HCT116 (cell line): ENCODE results near the gene ARHGAP45. TPM values are rescaled to one million over a fixed set of nuclear protein-coding genes. Genes with fewer than 3 reads are reported as not detected.

Source experiments
- ATAC-seq: fragments of 200-7000 bp; cut with Tn5 transposase; 2 replicates; pipeline ENCODE4 v1.9.1; 2020; ENCODE audit warnings: mild to moderate bottlenecking, moderate library complexity
- BruUV-seq: library from RNA; stranded (reverse); fragments of 400-500 nt; replicated peaks from 2 replicates; lab custom pipeline; 2021; lab: Mats Ljungman, UMichigan
- CTCF ChIA-PET: fragments of 300-600 bp; sonication (Branson Sonifier 250); formaldehyde crosslinking; loops from one replicate; lab custom pipeline; 2021; ENCODE audit warnings: antibody characterized with exemption; lab: Charles Lee
- POLR2A ChIA-PET: fragments of 300-600, 350-600 bp; sonication (Branson Sonifier 250); formaldehyde crosslinking; loops from one replicate; lab custom pipeline; 2021; ENCODE audit warnings: antibody characterized with exemption; lab: Charles Lee
- RAD21 ChIA-PET, 2 experiments: fragments of 300-600 bp; sonication (Branson Sonifier 250); formaldehyde crosslinking; loops; one replicate each; lab custom pipeline; 2023; ENCODE audit warnings: low total read pairs in 2 of 2; ENCODE audit not compliant: uncharacterized antibody in 2 of 2, unreplicated experiment in 2 of 2, low non-redundant PET in 1 of 2; lab: Charles Lee
- DNase-seq: peaks from one replicate; pipeline ENCODE4 v3.0.0-alpha.2; 2010; ENCODE audit warnings: low read depth, low spot score
- H2AFZ ChIP-seq: fragments of 200-600 bp; shearing (Covaris generic), sonication (generic); 2 replicates; pipeline ENCODE4 v1.6.1; 2017; ENCODE audit warnings: low read depth, mixed run types, mixed read lengths, antibody characterized with exemption, low read length; ENCODE audit not compliant: poor library complexity, severe bottlenecking
- H3K27ac ChIP-seq: 2 replicates; pipeline ENCODE4 v1.5.1; 2012; ENCODE audit warnings: low read depth, low read length
- H3K27me3 ChIP-seq: fragments of 200-600 bp; sonication (generic); 2 replicates; pipeline ENCODE4 v1.6.1; 2016; ENCODE audit warnings: mixed run types, low read length, mixed read lengths; ENCODE audit not compliant: insufficient read depth
- H3K36me3 ChIP-seq, 2 experiments: fragments of 200-500 bp in 1 of 2; fragments of 200-600 bp in 1 of 2; sonication (Bioruptor generic) in 1 of 2; sonication (generic) in 1 of 2; 2 replicates each; pipeline versions ENCODE4 v1.5.1 to v1.6.1; 2014 to 2016; ENCODE audit warnings: low read length in 2 of 2, inconsistent platforms in 1 of 2, mixed read lengths in 1 of 2, mixed run types in 1 of 2; ENCODE audit not compliant: insufficient read depth in 2 of 2, control insufficient read depth in 1 of 2
- H3K4me1 ChIP-seq, 2 experiments: fragments of 200-600 bp in 1 of 2; sonication (generic) in 1 of 2; 2 replicates each; pipeline versions ENCODE4 v1.5.1 to v1.6.1; 2012 to 2017; ENCODE audit warnings: low read length in 2 of 2, inconsistent platforms in 1 of 2, mild to moderate bottlenecking in 1 of 2, mixed read lengths in 1 of 2, mixed run types in 1 of 2, moderate library complexity in 1 of 2; ENCODE audit not compliant: insufficient read depth in 2 of 2, control insufficient read depth in 1 of 2
- H3K4me2 ChIP-seq: fragments of 200-600 bp; sonication (generic); 2 replicates; pipeline ENCODE4 v1.6.1; 2017; ENCODE audit warnings: mixed run types, low read length, mixed read lengths
- H3K4me3 ChIP-seq, 2 experiments: fragments of 200-600 bp in 1 of 2; sonication (generic) in 1 of 2; replicated peaks in 1 of 2; 2 replicates each; pipeline ENCODE4 v1.5.1; 2011 to 2016; ENCODE audit warnings: low read length in 2 of 2, control low read depth in 1 of 2, low read depth in 1 of 2, mild to moderate bottlenecking in 1 of 2, mixed read lengths in 1 of 2, mixed run types in 1 of 2
- H3K79me2 ChIP-seq: fragments of 200-600 bp; sonication (generic); 2 replicates; pipeline ENCODE4 v1.6.1; 2017; ENCODE audit warnings: mild to moderate bottlenecking, mixed run types, low read length, moderate library complexity, mixed read lengths; ENCODE audit not compliant: insufficient read depth
- H3K9ac ChIP-seq: fragments of 200-600 bp; sonication (generic); 2 replicates; pipeline ENCODE4 v1.6.1; 2016; ENCODE audit warnings: low read length, mixed read lengths
- H3K9me2 ChIP-seq: fragments of 200-600 bp; sonication (generic), shearing (Covaris generic); 2 replicates; pipeline ENCODE4 v1.6.1; 2017; ENCODE audit warnings: mixed run types, mild to moderate bottlenecking, moderate library complexity; ENCODE audit not compliant: insufficient read depth
- H3K9me3 ChIP-seq, 2 experiments: fragments of 200-500 bp in 1 of 2; fragments of 200-600 bp in 1 of 2; sonication (Bioruptor generic) in 1 of 2; sonication (generic) in 1 of 2; 2 replicates each; pipeline ENCODE4 v1.6.1; 2014 to 2017; ENCODE audit warnings: low read length in 2 of 2, mixed read lengths in 2 of 2, inconsistent platforms in 1 of 2, low read depth in 1 of 2, mild to moderate bottlenecking in 1 of 2, mixed run types in 1 of 2, moderate library complexity in 1 of 2; ENCODE audit not compliant: control insufficient read depth in 1 of 2, insufficient read depth in 1 of 2
- H4K20me1 ChIP-seq: fragments of 200-600 bp; sonication (generic), shearing (Covaris generic); 2 replicates; pipeline ENCODE4 v1.6.1; 2017; ENCODE audit warnings: mixed run types, mild to moderate bottlenecking, moderate library complexity; ENCODE audit not compliant: insufficient read depth
- CBX3 ChIP-seq: IDR thresholded peaks from 2 replicates; pipeline ENCODE4 v1.6.1; 2012; ENCODE audit warnings: low read depth
- CTCF ChIP-seq, 3 experiments: fragments of 200-600 bp in 1 of 3; sonication (generic) in 1 of 3; IDR thresholded peaks in 2 of 3; conservative IDR thresholded peaks in 1 of 3; 2 replicates each; pipeline ENCODE4 v1.5.1; 2012 to 2017; ENCODE audit warnings: low read depth in 2 of 3, low read length in 2 of 3, antibody characterized with exemption in 1 of 3, borderline replicate concordance in 1 of 3, control low read depth in 1 of 3, mild to moderate bottlenecking in 1 of 3, mixed read lengths in 1 of 3, mixed run types in 1 of 3, moderate library complexity in 1 of 3; ENCODE audit not compliant: insufficient read depth in 1 of 3
- EGR1 ChIP-seq: IDR thresholded peaks from 2 replicates; pipeline ENCODE4 v1.6.1; 2012; ENCODE audit warnings: low read depth
- ELF1 ChIP-seq: IDR thresholded peaks from 2 replicates; pipeline ENCODE4 v1.6.1; 2012; ENCODE audit warnings: low read depth, borderline replicate concordance
- EZH2 ChIP-seq: fragments of 200-600 bp; sonication (generic); IDR thresholded peaks from 2 replicates; pipeline ENCODE4 v1.6.1; 2017; ENCODE audit warnings: antibody characterized with exemption, mixed run types
- EZH2phosphoT487 ChIP-seq: fragments of 200-600 bp; IDR thresholded peaks from 2 replicates; pipeline ENCODE4 v1.6.1; 2018; ENCODE audit warnings: antibody characterized with exemption, borderline replicate concordance
- FOSL1 ChIP-seq: IDR thresholded peaks from 2 replicates; pipeline ENCODE4 v1.6.1; 2012; ENCODE audit warnings: low read depth
- JUND ChIP-seq: IDR thresholded peaks from 2 replicates; pipeline ENCODE4 v1.6.1; 2012
- POLR2AphosphoS5 ChIP-seq: IDR thresholded peaks from 2 replicates; pipeline ENCODE4 v1.6.1; 2011; ENCODE audit warnings: mild to moderate bottlenecking, low read depth, low read length, moderate library complexity
- REST ChIP-seq: IDR thresholded peaks from 2 replicates; pipeline ENCODE4 v1.6.1; 2012; ENCODE audit warnings: low read depth
- SIN3A ChIP-seq: IDR thresholded peaks from 2 replicates; pipeline ENCODE4 v1.6.1; 2012; ENCODE audit warnings: low read depth
- SP1 ChIP-seq: IDR thresholded peaks from 2 replicates; pipeline ENCODE4 v1.6.1; 2012; ENCODE audit warnings: low read depth
- SRF ChIP-seq: IDR thresholded peaks from 2 replicates; pipeline ENCODE4 v1.6.1; 2012; ENCODE audit warnings: low read depth
- ZFX ChIP-seq: fragments of 450-650 bp; IDR thresholded peaks from 2 replicates; pipeline ENCODE4 v1.6.1; 2017
- ZNF274 ChIP-seq: fragments of 200-500 bp; sonication (Bioruptor generic); IDR thresholded peaks from 2 replicates; pipeline ENCODE4 v1.6.1; 2014; ENCODE audit warnings: mild to moderate bottlenecking, low read depth, low read length, inconsistent platforms
- intact Hi-C: fragments of 100-400 bp; cut with micrococcal nuclease; formaldehyde crosslinking; loops from 2 replicates; pipeline ENCODE4 v1.10.0; 2022
- total RNA-seq: library from RNA; stranded (reverse); gene quantifications from one replicate; pipeline ENCODE4 v1.2.1, GENCODE V29; 2021; ENCODE audit not compliant: unreplicated experiment
- TF ChIP-seq, protein P1 (sequence below): IDR thresholded peaks from 2 replicates; pipeline ENCODE4 v1.6.1; 2012

The ARHGAP45 gene
- total RNA-seq, 1 experiment from 2014 or later, result 30.4 TPM

GRCh38 chr19:1018932-1019615 lies 47.9 kb upstream of the ARHGAP45 start:
- DNase-seq (no peak), ATAC-seq (no peak)
- Histone ChIP-seq H2AFZ (no peak overlapping the region), H3K9me3 (no peaks in the 10 kb centered on the region), H4K20me1 (no peaks in the 10 kb centered on the region; the same call in 1 of the 2 replicates), H3K36me3 (peaks cover 0 to 16% of the 10 kb centered on the region in 2 experiments; a peak in 2 of 4 replicates), H3K9ac (peak overlapping the region; percentile 99), H3K4me1 (peaks cover 37 to 54% of the 10 kb centered on the region in 2 experiments), H3K4me2 (peak overlapping the region; percentile 99)
- RAD21 ChIA-PET, result interaction anchor here in 1 of 2 experiments (0.5 kb wide), 1 partner anchor 140 kb away, joined by 5 read pairs; no protein-coding TSS in a partner anchor
- CTCF ChIA-PET, result interaction anchor here (1.0 kb wide), 1 partner anchor 35 kb away, joined by 3 read pairs; the partner anchor contains the start of gene WDR18
- intact Hi-C loops, result no loop called here
- TF ChIP-seq JUND, result no peak
- no peak for TF ChIP-seq ZNF274
- no peak for TF ChIP-seq SP1
- TF ChIP-seq REST, result no peak
- no peak for TF ChIP-seq EZH2
- TF ChIP-seq ELF1, result no peak
- no peak for TF ChIP-seq SIN3A
- no peak for TF ChIP-seq ZFX
- no peak for TF ChIP-seq EZH2phosphoT487
- no peak for TF ChIP-seq SRF
- TF ChIP-seq CTCF (IDR thresholded peaks at IDR 0.05 in 2 of 3, conservative IDR thresholded peaks at IDR 0.05 in 1 of 3; ENCODE audit: borderline replicate concordance in 1 of 3, insufficient read depth in 1 of 3, low read depth in 2 of 3, low read length in 2 of 3), result no peak
- TF ChIP-seq FOSL1, result no peak
- no peak for TF ChIP-seq CBX3
- TF ChIP-seq, protein P1, sequence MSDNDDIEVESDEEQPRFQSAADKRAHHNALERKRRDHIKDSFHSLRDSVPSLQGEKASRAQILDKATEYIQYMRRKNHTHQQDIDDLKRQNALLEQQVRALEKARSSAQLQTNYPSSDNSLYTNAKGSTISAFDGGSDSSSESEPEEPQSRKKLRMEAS, result no peak
- TF ChIP-seq POLR2AphosphoS5, result no peak
- TF ChIP-seq EGR1, result no peak
- TF ChIP-seq, all 23 proteins: peak for 0
- Histone ChIP-seq H3K4me3 (peak overlapping the region; percentile 94 to 97), H3K9me2 (no peaks in the 10 kb centered on the region), H3K79me2 (peaks cover 69% of the 10 kb centered on the region), H3K27me3 (no peaks in the 10 kb centered on the region), H3K27ac (peak overlapping the region; percentile 86)
- POLR2A ChIA-PET, result interaction anchor here (0.5 kb wide), 1 partner anchor 24 kb away, joined by 3 read pairs; no protein-coding TSS in a partner anchor
- BruUV-seq, result no TSS peak
